Measurements from ENCODE around the gene CORO1C. TPM values are rescaled to one million over a fixed set of nuclear protein-coding genes. Genes with fewer than 3 reads are reported as not detected.
"Not testable (repeated sequence)": the region's sequence is repeated elsewhere in the genome, so short reads cannot be mapped to it uniquely, and the experiment has no call there.

CORO1C gene
- total RNA-seq, 1 experiment from 2014 or later, result 208 TPM

GRCh38 chr12:108657130-108657745, 74.1 kb downstream of the CORO1C start:
- Histone ChIP-seq H3K27me3 (replicated peaks; ENCODE audit: insufficient read depth, low read depth, low read length, poor library complexity) (no peaks in the 10 kb centered on the region), H3K36me3 (ENCODE audit: insufficient read depth, low read length, poor library complexity, severe bottlenecking) (peaks cover 26% of the 10 kb centered on the region)
- CTCF ChIA-PET, result no interaction called here

GRCh38 chr12:108656247-108656646, 75.1 kb downstream of the CORO1C start:
- intact Hi-C loops (cut with micrococcal nuclease; ENCODE audit: unreplicated experiment); H3K9me3 ChIP-seq (ENCODE audit: low read depth, low read length, poor library complexity, severe bottlenecking); H3K4me3 ChIP-seq (ENCODE audit: low read depth, low read length, poor library complexity, severe bottlenecking); DNase-seq (ENCODE audit: low spot score); H3K4me1 ChIP-seq (ENCODE audit: insufficient read depth, low read length, poor library complexity, severe bottlenecking); POLR2A ChIA-PET (ENCODE audit: low non-redundant PET); H3K27ac ChIP-seq (ENCODE audit: low read depth, low read length, poor library complexity, severe bottlenecking); H3K27me3 ChIP-seq (replicated peaks; ENCODE audit: insufficient read depth, low read depth, low read length, poor library complexity); CTCF ChIA-PET; BruUV-seq (replicated peaks): not testable (repeated sequence)
- peaks cover 35% of the 10 kb centered on the region for H3K36me3 ChIP-seq (ENCODE audit: insufficient read depth, low read length, poor library complexity, severe bottlenecking)

More at GRCh38 chr12:108657130-108657745, 74.1 kb downstream of the CORO1C start:
- intact Hi-C loops (cut with micrococcal nuclease; ENCODE audit: unreplicated experiment), result no loop called here
- no peak overlapping the region for H3K4me3 ChIP-seq (ENCODE audit: low read depth, low read length, poor library complexity, severe bottlenecking)
- POLR2A ChIA-PET (ENCODE audit: low non-redundant PET), result no interaction called here
- H3K27ac ChIP-seq (ENCODE audit: low read depth, low read length, poor library complexity, severe bottlenecking), result no peak overlapping the region
- no TSS peak for BruUV-seq (replicated peaks)
- H3K4me1 ChIP-seq (ENCODE audit: insufficient read depth, low read length, poor library complexity, severe bottlenecking), result no peaks in the 10 kb centered on the region
- no peak for DNase-seq (ENCODE audit: low spot score)
- H3K9me3 ChIP-seq (ENCODE audit: low read depth, low read length, poor library complexity, severe bottlenecking), result no peaks in the 10 kb centered on the region
- TF ChIP-seq CTCF (conservative IDR thresholded peaks at IDR 0.05; ENCODE audit: low read depth, low read length), result no peak
- TF ChIP-seq EZH2 (IDR thresholded peaks at IDR 0.05; ENCODE audit: borderline replicate concordance, low read depth, low read length, poor library complexity, severe bottlenecking), result no peak

- H3K4me1 ChIP-seq (ENCODE audit: insufficient read depth, low read length, poor library complexity, severe bottlenecking); intact Hi-C loops (cut with micrococcal nuclease; ENCODE audit: unreplicated experiment); H3K27ac ChIP-seq (ENCODE audit: low read depth, low read length, poor library complexity, severe bottlenecking); H3K27me3 ChIP-seq (replicated peaks; ENCODE audit: insufficient read depth, low read depth, low read length, poor library complexity); H3K9me3 ChIP-seq (ENCODE audit: low read depth, low read length, poor library complexity, severe bottlenecking); CTCF ChIA-PET; DNase-seq (ENCODE audit: low spot score); POLR2A ChIA-PET (ENCODE audit: low non-redundant PET); BruUV-seq (replicated peaks); H3K4me3 ChIP-seq (ENCODE audit: low read depth, low read length, poor library complexity, severe bottlenecking): not testable (repeated sequence)
- peaks cover 40% of the 10 kb centered on the region for H3K36me3 ChIP-seq (ENCODE audit: insufficient read depth, low read length, poor library complexity, severe bottlenecking)
Observed at GRCh38 chr12:108655812-108656175, 75.5 kb downstream of the CORO1C start.

- POLR2A ChIA-PET (ENCODE audit: low non-redundant PET); H3K4me3 ChIP-seq (ENCODE audit: low read depth, low read length, poor library complexity, severe bottlenecking); H3K27ac ChIP-seq (ENCODE audit: low read depth, low read length, poor library complexity, severe bottlenecking); H3K27me3 ChIP-seq (replicated peaks; ENCODE audit: insufficient read depth, low read depth, low read length, poor library complexity); intact Hi-C loops (cut with micrococcal nuclease; ENCODE audit: unreplicated experiment); DNase-seq (ENCODE audit: low spot score); CTCF ChIA-PET; H3K4me1 ChIP-seq (ENCODE audit: insufficient read depth, low read length, poor library complexity, severe bottlenecking); H3K9me3 ChIP-seq (ENCODE audit: low read depth, low read length, poor library complexity, severe bottlenecking); BruUV-seq (replicated peaks): not testable (repeated sequence)
- H3K36me3 ChIP-seq (ENCODE audit: insufficient read depth, low read length, poor library complexity, severe bottlenecking), result peaks cover 49% of the 10 kb centered on the region
Observed at GRCh38 chr12:108654622-108655021, 76.7 kb downstream of the CORO1C start.

GRCh38 chr12:108653922-108654321, 77.4 kb downstream of the CORO1C start:
- no peaks in the 10 kb centered on the region for H3K9me3 ChIP-seq (ENCODE audit: low read depth, low read length, poor library complexity, severe bottlenecking)
- no peak overlapping the region for H3K4me3 ChIP-seq (ENCODE audit: low read depth, low read length, poor library complexity, severe bottlenecking)
- no peak for DNase-seq (ENCODE audit: low spot score)
- H3K36me3 ChIP-seq (ENCODE audit: insufficient read depth, low read length, poor library complexity, severe bottlenecking), result peaks cover 54% of the 10 kb centered on the region
- no peak overlapping the region for H3K27ac ChIP-seq (ENCODE audit: low read depth, low read length, poor library complexity, severe bottlenecking)
- TF ChIP-seq EZH2 (IDR thresholded peaks at IDR 0.05; ENCODE audit: borderline replicate concordance, low read depth, low read length, poor library complexity, severe bottlenecking) (no peak), CTCF (conservative IDR thresholded peaks at IDR 0.05; ENCODE audit: low read depth, low read length) (no peak)
- intact Hi-C loops (cut with micrococcal nuclease; ENCODE audit: unreplicated experiment), result no loop called here
- POLR2A ChIA-PET (ENCODE audit: low non-redundant PET), result no interaction called here
- H3K4me1 ChIP-seq (ENCODE audit: insufficient read depth, low read length, poor library complexity, severe bottlenecking), result no peaks in the 10 kb centered on the region
- H3K27me3 ChIP-seq (replicated peaks; ENCODE audit: insufficient read depth, low read depth, low read length, poor library complexity), result no peaks in the 10 kb centered on the region
- CTCF ChIA-PET, result no interaction called here
- no TSS peak for BruUV-seq (replicated peaks)
